RWPE2 (cell line): ENCODE data around the gene OAS1.

ENCODE experiments used
- ATAC-seq: fragments of 200-7000 bp; cut with Tn5 transposase; 3 replicates; pipeline ENCODE4 v1.9.1; 2021; ENCODE audit warnings: low read depth
- DNase-seq: peaks from one replicate; pipeline ENCODE4 v3.0.0-alpha.2; 2020; ENCODE audit warnings: low spot score
- H3K27ac ChIP-seq: fragments of 450-650 bp; 2 replicates; pipeline ENCODE4 v1.5.1; 2017; ENCODE audit warnings: mild to moderate bottlenecking; ENCODE audit not compliant: poor library complexity, severe bottlenecking
- H3K27me3 ChIP-seq: fragments of 250-450 bp; sonication (Bioruptor Pico); 2 replicates; pipeline ENCODE4 v1.5.1; 2021; ENCODE audit warnings: mild to moderate bottlenecking, moderate library complexity; ENCODE audit not compliant: insufficient read depth, poor library complexity, severe bottlenecking
- H3K36me3 ChIP-seq: fragments of 250-450 bp; sonication (Bioruptor Pico); 2 replicates; pipeline ENCODE4 v1.5.1; 2020; ENCODE audit warnings: low read depth, mild to moderate bottlenecking, moderate library complexity
- H3K4me1 ChIP-seq: fragments of 250-450 bp; sonication (Bioruptor Pico); 2 replicates; pipeline ENCODE4 v1.5.1; 2021; ENCODE audit warnings: mild to moderate bottlenecking, moderate library complexity; ENCODE audit not compliant: insufficient read depth, poor library complexity, severe bottlenecking
- H3K4me3 ChIP-seq: fragments of 250-450 bp; sonication (Bioruptor Pico); 2 replicates; pipeline ENCODE4 v1.5.1; 2021; ENCODE audit warnings: mild to moderate bottlenecking, moderate library complexity; ENCODE audit not compliant: severe bottlenecking
- H3K9me3 ChIP-seq: fragments of 250-450 bp; sonication (Bioruptor Pico); 2 replicates; pipeline ENCODE4 v1.5.1; 2021; ENCODE audit warnings: mild to moderate bottlenecking, moderate library complexity; ENCODE audit not compliant: severe bottlenecking
- TF ChIP-seq, protein P1 (sequence below): fragments of 450-650 bp; IDR thresholded peaks from one replicate; pipeline ENCODE4 v1.5.1; 2017; ENCODE audit warnings: mild to moderate bottlenecking, moderate library complexity; ENCODE audit not compliant: poor library complexity, severe bottlenecking

OAS1 gene

DNA sequence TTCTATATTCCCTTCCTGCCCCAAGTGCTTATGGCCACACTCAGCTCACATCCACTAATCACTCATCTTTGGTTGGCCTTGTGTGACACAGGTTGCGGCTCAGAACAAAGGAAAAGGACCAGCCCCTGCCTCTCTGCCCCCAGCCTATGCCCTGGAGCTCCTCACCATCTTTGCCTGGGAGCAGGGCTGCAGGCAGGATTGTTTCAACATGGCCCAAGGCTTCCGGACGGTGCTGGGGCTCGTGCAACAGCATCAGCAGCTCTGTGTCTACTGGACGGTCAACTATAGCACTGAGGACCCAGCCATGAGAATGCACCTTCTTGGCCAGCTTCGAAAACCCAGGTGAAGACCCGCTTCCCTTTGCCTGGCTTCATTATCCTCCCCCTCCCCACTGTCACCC is 55.8 kb downstream of the OAS1 start:
- no peaks in the 10 kb centered on the region for H3K4me1 ChIP-seq
- no peak overlapping the region for H3K4me3 ChIP-seq
- DNase-seq (no peak), ATAC-seq (no peak)
- no peaks in the 10 kb centered on the region for H3K27me3 ChIP-seq
- peaks cover 4% of the 10 kb centered on the region for H3K9me3 ChIP-seq
- H3K36me3 ChIP-seq = peaks cover 28% of the 10 kb centered on the region
- H3K27ac ChIP-seq = no peak overlapping the region
- TF ChIP-seq, protein P1, sequence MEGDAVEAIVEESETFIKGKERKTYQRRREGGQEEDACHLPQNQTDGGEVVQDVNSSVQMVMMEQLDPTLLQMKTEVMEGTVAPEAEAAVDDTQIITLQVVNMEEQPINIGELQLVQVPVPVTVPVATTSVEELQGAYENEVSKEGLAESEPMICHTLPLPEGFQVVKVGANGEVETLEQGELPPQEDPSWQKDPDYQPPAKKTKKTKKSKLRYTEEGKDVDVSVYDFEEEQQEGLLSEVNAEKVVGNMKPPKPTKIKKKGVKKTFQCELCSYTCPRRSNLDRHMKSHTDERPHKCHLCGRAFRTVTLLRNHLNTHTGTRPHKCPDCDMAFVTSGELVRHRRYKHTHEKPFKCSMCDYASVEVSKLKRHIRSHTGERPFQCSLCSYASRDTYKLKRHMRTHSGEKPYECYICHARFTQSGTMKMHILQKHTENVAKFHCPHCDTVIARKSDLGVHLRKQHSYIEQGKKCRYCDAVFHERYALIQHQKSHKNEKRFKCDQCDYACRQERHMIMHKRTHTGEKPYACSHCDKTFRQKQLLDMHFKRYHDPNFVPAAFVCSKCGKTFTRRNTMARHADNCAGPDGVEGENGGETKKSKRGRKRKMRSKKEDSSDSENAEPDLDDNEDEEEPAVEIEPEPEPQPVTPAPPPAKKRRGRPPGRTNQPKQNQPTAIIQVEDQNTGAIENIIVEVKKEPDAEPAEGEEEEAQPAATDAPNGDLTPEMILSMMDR = no peak

DNA sequence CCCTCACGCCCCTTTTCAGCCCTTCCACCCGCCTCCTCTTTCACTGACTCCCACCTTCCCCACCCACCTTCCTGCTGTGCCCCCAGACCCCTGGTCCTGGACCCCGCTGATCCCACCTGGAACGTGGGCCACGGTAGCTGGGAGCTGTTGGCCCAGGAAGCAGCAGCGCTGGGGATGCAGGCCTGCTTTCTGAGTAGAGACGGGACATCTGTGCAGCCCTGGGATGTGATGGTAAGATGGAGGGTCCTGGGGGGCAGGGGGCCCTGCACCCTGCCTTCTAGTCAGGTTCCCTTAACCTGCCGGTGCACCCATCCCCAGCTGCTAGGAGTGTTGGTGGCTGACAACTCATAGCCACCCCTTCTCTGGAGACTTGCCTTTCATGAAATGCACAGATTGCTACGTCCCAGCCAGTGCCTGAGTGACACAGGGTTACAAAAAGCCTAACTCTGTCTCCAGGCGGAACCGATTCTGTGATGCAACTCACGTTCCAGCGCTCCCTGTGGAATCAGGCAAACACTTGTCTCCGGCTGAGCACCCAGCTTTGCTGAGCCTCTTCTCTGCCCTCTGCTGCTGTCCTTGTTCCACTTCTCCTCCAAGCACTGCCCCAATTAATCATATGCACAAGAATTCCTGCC is 56.6 kb downstream of the OAS1 start:
- H3K4me3 ChIP-seq = no peak overlapping the region
- no peak for DNase-seq
- TF ChIP-seq, protein P1 = no peak
- no peaks in the 10 kb centered on the region for H3K4me1 ChIP-seq
- H3K9me3 ChIP-seq = peaks cover 4% of the 10 kb centered on the region
- no peak overlapping the region for H3K27ac ChIP-seq
- no peaks in the 10 kb centered on the region for H3K27me3 ChIP-seq
- H3K36me3 ChIP-seq = peaks cover 28% of the 10 kb centered on the region
- ATAC-seq = no peak

DNA sequence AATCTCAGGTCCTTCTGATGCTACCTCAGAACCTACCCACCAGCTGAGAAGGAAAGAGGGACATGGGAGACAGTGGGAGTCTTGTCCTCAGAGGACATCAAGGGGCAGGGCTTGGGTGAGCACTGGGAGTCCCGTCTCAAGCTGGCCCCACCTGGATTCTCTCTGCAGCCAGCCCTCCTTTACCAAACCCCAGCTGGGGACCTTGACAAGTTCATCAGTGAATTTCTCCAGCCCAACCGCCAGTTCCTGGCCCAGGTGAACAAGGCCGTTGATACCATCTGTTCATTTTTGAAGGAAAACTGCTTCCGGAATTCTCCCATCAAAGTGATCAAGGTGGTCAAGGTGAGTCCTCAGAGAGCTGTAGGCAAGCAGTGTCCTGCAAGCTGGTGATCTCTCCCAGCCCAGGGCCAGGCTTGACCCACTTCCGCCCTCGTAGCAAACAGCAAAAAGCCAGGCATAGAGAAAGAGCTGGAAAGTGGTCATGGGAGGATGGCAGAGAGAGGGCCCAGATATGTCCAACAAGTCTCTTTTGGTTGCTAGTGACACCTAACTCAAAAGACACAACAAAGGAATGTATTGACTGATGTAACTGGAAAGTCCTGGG is 57.4 kb downstream of the OAS1 start:
- H3K36me3 ChIP-seq = peaks cover 28% of the 10 kb centered on the region
- peaks cover 4% of the 10 kb centered on the region for H3K9me3 ChIP-seq
- no peak overlapping the region for H3K4me3 ChIP-seq
- no peak for ATAC-seq
- TF ChIP-seq, protein P1 = no peak
- no peak overlapping the region for H3K27ac ChIP-seq
- no peaks in the 10 kb centered on the region for H3K27me3 ChIP-seq
- DNase-seq = no peak
- H3K4me1 ChIP-seq = no peaks in the 10 kb centered on the region

DNA sequence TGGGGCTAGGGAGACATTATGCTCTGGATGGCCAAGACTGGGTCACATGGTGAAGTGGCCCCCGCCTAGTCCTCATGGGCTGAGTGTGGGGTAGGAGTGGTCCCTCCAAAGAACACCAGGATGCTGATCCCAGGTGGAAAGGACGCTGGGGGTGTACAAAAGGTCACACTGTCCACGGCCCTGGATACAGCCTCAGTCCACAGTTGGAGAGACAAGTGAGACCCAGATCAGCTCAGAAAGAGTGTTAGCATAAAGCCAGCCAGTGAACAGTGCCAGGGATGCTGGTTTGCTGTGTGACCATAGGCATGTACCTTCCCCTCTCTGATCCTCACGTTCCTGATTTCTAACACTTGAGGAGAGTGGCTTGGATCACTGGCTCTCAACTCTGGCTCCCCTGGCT is 58.2 kb downstream of the OAS1 start:
- no peak for ATAC-seq
- DNase-seq = no peak
- no peak overlapping the region for H3K27ac ChIP-seq
- H3K27me3 ChIP-seq = no peaks in the 10 kb centered on the region
- H3K9me3 ChIP-seq = no peaks in the 10 kb centered on the region
- H3K36me3 ChIP-seq = peaks cover 24% of the 10 kb centered on the region
- no peak overlapping the region for H3K4me3 ChIP-seq
- no peaks in the 10 kb centered on the region for H3K4me1 ChIP-seq
- TF ChIP-seq, protein P1 = no peak

DNA sequence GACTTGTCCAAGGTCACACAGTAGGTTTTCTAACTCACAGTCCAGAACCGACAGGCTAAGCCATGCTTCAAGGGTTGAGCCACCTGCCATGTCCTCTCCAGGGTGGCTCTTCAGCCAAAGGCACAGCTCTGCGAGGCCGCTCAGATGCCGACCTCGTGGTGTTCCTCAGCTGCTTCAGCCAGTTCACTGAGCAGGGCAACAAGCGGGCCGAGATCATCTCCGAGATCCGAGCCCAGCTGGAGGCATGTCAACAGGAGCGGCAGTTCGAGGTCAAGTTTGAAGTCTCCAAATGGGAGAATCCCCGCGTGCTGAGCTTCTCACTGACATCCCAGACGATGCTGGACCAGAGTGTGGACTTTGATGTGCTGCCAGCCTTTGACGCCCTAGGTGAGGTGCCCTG is 58.9 kb downstream of the OAS1 start:
- H3K27ac ChIP-seq = no peak overlapping the region
- TF ChIP-seq, protein P1 = no peak
- H3K27me3 ChIP-seq = no peaks in the 10 kb centered on the region
- no peaks in the 10 kb centered on the region for H3K4me1 ChIP-seq
- no peaks in the 10 kb centered on the region for H3K9me3 ChIP-seq
- H3K36me3 ChIP-seq = peaks cover 24% of the 10 kb centered on the region
- H3K4me3 ChIP-seq = no peak overlapping the region
- DNase-seq (no peak), ATAC-seq (no peak)
